Subcutaneous adipose tissue (tissue), 4 donors: ENCODE measurements around the gene INMT. TPM values are rescaled to one million over a fixed set of nuclear protein-coding genes. Genes with fewer than 3 reads are reported as not detected.

Experiments used
- total RNA-seq, 4 donors: library from RNA; depleted of rRNA; stranded (reverse); fragments of >200 nt; gene quantifications; one replicate each; pipeline ENCODE4 v1.1.0, GENCODE V29; 2016
- TF ChIP-seq, protein P1 (sequence below): fragments of 450-650 bp; IDR thresholded peaks from one replicate; pipeline ENCODE4 v1.5.1; 2016; ENCODE audit warnings: low read depth, mild to moderate bottlenecking, control low read depth, antibody characterized with exemption, moderate library complexity

Gene INMT
- total RNA-seq, 4 donors from 2014 or later: 1.4 to 30.1 (median 10.9) TPM

DNA sequence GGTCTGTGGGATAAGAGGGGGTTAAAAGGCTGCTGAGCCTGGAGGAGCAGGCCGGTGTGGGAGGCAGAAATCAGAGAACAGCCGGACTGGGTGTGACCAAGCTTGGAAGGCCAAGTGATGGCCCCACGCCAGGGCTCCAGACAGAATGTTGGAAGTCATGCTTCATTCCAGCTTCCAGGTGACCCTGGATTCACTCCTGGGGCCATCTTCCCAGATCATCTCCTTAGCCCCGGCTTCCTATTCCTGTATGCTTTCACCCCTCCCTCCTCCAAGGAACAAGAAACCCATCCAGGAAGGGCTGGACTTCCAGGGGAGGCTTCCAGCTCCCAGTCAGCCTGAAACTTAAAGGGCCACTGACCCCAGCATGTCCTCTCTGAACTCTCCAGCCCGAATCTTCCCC lies 1.0 kb downstream of the INMT start:
- TF ChIP-seq, protein P1, sequence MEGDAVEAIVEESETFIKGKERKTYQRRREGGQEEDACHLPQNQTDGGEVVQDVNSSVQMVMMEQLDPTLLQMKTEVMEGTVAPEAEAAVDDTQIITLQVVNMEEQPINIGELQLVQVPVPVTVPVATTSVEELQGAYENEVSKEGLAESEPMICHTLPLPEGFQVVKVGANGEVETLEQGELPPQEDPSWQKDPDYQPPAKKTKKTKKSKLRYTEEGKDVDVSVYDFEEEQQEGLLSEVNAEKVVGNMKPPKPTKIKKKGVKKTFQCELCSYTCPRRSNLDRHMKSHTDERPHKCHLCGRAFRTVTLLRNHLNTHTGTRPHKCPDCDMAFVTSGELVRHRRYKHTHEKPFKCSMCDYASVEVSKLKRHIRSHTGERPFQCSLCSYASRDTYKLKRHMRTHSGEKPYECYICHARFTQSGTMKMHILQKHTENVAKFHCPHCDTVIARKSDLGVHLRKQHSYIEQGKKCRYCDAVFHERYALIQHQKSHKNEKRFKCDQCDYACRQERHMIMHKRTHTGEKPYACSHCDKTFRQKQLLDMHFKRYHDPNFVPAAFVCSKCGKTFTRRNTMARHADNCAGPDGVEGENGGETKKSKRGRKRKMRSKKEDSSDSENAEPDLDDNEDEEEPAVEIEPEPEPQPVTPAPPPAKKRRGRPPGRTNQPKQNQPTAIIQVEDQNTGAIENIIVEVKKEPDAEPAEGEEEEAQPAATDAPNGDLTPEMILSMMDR: no peak

DNA sequence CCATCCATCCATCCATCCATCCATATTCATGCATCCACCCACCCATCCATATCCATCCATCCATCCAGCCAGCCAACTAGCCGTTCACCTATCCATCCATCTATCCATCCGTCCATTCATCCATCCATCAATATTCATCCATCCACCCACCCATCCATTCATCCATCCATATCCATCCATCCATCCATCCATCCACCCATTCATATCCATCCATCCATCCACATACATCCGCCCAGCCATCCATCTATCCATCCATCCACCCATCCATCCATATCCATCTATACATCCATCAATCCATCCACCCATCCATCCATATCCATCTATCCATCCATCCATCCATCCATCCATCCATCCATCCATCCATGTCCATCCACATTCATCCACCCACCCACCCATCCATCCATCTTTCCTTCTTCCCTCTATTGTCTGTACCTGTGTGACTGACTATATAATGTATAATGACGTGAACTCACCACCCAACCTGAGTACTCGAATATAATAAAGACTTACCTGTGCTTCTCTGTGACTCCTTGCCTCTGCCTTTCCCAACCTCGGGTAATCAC lies 2.5 kb downstream of the INMT start:
- TF ChIP-seq, protein P1: no peak

DNA sequence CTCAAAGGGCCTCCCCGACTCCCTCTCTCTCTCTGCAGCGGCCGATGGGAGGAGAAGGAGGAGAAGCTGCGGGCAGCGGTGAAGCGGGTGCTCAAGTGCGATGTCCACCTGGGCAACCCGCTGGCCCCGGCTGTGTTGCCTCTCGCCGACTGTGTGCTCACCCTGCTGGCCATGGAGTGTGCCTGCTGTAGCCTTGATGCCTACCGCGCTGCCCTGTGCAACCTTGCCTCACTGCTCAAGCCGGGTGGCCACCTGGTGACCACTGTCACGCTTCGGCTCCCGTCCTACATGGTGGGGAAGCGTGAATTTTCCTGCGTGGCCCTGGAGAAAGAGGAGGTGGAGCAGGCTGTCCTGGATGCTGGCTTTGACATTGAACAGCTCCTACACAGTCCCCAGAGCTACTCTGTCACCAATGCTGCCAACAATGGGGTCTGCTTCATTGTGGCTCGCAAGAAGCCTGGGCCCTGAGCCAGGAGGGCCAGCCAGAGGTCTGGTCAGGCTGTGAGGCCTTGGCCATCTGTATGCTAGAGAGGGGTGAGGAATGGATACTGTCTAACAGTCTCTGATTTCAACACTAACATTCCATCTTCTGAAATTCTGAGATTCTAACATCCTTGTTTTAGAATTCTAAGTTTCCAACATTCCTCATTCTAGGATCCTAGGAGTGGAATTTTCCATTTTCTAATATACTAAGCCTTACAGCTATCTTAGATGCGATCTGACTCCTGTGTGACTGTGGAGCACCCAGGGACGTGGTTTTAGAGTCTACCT lies 3.6 kb downstream of the INMT start:
- TF ChIP-seq, protein P1: no peak

DNA sequence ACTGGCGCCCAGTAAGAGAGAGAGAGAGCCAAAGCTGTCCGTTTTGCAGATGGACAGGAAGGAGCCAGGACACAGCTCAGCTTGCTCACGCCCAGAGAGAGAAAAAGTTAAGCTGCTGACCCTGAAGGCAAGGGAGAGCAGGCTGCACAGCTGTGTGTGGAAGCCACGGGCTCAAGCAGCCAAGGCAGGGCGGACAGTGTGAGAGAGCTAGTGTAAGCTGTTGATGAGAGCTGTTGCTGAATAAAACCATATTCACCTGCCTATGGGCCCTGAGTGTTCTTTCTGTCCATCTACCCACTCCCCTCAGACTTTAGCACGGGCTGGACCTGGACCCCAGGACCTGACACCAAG lies 5.4 kb downstream of the INMT start:
- TF ChIP-seq, protein P1: no peak

DNA sequence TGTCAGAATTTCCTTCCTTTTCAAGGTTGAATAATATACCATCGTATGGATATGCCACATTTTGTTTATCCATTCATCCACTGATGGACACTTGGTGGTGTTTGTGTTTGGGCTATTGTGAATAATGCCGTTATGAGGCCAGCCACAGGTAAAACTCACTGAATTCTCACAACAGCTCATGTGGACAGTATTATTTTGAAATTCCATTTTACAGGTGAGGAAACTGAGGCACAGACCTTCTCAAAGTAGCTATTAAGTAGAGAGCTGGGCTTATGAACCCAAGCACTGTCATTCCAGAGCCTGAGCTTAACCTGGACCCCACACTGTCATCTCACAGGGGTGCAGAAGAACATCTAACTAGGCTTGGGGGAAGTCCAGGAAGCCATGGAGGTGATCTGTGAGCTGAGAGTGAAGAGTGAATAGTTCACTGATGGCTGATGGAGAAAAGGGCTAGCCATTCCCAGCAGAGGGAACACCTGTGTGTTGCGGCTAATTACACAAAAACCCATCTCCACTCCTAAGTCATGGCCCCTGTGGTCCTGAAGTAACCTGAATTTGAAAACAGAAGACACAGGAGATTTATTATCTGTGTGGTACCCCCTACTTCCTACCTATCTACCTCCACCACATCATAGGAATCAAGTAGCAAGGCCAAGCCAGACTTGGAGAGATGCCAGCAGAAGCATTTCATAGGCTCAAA lies 8.7 kb downstream of the INMT start:
- TF ChIP-seq, protein P1: no peak

DNA sequence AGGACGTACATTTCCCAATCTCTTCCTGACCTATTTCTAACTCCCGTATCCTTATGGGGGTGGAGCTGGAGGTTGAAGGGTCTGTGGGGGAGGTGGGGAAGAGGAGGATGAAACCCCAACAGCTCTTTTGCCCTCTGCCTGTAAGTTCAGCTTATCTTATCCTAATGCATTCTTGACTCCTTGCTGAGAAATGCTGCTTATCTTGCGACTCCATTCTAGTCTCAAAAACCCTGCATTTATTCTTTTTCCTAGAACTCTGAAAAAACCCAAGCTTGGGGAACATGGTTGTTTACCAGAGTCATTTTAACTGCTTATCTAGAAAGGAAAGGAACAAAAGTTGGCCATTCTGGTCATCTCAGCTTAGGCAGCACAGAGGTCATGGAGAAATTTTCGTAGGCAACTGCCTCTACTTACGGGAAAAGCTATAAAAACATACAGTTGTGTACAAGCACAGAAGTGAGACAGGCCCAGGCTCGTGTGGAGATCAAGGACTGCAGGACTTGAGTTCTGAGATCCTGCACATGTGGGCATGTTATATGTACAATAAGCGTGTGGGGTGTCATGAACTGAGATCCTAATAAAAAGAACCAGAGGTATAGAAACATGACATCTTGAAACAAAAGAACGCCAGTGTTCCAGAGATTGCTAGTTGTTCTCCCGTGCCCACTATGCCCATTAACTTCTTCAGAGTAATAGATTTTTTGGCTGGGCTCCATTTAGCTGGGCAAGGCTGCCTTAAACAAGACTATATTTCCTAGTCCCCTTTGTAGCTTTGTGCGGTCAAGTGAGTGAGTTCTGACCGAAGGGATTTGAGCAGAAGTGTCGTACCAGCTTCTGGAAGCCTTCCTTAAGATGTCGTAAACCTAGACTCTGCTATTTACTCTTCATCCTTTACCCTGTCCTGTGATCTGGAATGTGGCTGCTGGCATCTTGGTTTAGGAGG lies 9.6 kb downstream of the INMT start:
- TF ChIP-seq, protein P1: no peak
